Measurements from ENCODE around the gene MRPL32.

MRPL32 gene

DNA sequence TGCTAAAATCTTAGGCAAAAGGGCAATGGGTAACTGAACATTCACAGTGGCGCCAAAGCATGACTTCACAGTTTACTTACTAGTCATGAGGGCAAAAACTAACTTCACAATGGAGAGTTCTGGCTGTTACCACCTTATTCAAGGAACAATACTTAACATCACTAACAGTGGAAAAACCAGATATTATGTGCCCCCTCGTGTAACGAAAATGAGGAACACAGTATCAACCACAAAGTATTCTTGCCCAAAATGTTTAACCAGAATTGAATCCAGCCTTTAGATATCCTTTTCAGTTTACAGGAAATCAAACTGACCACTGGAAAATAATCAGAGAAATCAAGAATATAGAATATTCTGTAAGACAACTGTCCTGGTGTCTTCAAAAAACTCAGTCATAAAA, 29.8 kb upstream of the MRPL32 start:
- no peak overlapping the region for H3K27ac ChIP-seq
- TF ChIP-seq, protein P1, sequence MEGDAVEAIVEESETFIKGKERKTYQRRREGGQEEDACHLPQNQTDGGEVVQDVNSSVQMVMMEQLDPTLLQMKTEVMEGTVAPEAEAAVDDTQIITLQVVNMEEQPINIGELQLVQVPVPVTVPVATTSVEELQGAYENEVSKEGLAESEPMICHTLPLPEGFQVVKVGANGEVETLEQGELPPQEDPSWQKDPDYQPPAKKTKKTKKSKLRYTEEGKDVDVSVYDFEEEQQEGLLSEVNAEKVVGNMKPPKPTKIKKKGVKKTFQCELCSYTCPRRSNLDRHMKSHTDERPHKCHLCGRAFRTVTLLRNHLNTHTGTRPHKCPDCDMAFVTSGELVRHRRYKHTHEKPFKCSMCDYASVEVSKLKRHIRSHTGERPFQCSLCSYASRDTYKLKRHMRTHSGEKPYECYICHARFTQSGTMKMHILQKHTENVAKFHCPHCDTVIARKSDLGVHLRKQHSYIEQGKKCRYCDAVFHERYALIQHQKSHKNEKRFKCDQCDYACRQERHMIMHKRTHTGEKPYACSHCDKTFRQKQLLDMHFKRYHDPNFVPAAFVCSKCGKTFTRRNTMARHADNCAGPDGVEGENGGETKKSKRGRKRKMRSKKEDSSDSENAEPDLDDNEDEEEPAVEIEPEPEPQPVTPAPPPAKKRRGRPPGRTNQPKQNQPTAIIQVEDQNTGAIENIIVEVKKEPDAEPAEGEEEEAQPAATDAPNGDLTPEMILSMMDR (IDR thresholded peaks at IDR 0.05): no peak
- TF ChIP-seq ZFX (IDR thresholded peaks at IDR 0.05; ENCODE audit: borderline replicate concordance): no peak

DNA sequence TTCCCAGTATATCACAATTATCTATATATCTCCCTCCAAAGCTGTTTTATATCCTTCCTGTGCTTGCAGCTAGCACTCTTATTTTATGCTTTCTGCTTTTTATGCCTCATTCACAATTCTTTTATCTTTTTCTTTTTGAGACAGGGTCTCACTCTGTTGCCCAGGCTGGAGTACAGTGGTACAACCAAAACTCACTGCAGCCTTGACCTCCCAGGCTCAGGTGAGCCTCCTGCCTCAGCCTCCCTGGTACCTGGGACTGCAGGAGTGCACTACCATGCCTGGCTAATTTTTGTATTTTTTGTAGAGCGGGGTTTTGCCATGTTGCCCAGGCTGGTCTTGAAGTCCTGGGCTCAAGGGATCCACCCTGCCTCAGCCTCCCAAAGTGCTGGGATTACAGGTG, 26.0 kb upstream of the MRPL32 start:
- TF ChIP-seq, protein P1 (IDR thresholded peaks at IDR 0.05): no peak
- TF ChIP-seq ZFX (IDR thresholded peaks at IDR 0.05; ENCODE audit: borderline replicate concordance): no peak
- no peak overlapping the region for H3K27ac ChIP-seq

GRCh38 chr7:42907316-42907715, 24.9 kb upstream of the MRPL32 start:
- TF ChIP-seq ZFX (IDR thresholded peaks at IDR 0.05; ENCODE audit: borderline replicate concordance): no peak
- TF ChIP-seq, protein P1 (IDR thresholded peaks at IDR 0.05): no peak

DNA sequence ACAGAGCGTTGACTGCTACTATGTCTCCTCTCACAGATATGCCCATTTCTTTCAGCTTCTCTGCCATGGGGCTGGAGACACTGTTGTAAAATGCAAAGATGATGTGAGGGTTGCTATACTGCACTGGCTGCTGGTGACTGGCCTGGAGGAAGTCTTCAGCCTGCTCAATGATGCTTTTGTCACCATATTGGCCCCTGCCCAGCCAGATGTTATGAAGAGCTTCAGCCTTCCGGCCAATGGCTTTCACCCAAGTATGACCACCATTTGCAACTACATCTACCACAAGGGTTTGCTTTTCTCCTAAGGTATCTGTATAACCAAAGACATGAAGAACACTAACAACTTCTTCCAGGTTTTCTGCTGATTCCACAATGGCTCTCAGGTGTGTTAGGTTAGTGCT, 21.9 kb upstream of the MRPL32 start:
- no peak overlapping the region for H3K27ac ChIP-seq

More at GRCh38 chr7:42907316-42907715, 24.9 kb upstream of the MRPL32 start:
- H3K27ac ChIP-seq: no peak overlapping the region

DNA sequence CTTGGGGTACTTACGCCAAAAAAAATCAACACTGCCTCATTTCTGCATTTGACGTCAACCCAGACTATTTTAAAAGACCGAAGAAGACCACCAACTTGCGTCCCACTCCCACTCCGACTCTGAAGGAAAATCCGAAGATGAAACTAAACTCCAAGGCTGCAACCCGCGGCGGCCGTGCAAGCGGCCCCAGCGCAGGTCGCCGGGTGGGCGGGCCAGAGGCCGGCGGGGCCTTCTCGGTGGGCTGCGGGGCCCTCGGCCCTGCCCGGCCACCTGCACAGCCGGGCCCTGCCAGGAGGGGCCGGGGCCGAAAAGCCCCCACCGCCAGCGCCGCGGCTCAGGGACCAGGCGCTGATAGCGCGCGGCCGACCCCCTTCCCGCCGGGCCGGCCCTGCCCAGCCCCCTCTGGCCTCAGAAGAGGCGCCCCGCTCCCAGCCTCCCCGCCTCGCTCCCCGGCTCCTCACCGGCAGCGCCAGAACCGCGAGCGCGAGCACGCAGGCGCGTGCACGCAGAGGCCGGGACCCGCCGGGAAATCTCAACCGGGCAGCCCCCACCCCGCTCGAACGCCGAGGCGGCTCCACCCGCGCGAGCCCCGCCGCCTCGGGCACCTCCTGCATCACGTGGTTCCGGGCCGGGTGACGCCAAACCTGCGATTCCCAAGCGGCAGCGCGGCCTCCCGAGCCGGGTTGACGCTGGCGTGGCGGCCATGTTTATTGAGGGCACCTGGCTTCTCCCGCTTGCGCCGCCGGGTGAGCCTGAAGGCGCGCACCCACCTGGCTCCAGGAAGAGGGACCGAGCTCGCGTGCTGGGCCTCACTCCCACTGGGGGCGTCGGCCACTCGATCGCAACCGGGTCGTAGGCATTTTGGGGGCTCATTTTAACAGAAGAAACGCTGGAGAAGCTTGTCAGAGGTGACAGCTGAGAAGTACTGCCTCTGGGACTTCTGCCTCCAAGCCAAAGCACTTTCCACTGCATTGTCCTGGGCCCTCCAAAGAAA, 20.4 kb upstream of the MRPL32 start, which contains the start of gene C7orf25:
Gene C7orf25 (minus strand): TSS at position 617 of the 994 bp plus-strand sequence. CDS start 1,170 bp downstream, outside the sequence.
- H3K27ac ChIP-seq: peak within 1 kb of the TSS; percentile 64
- TF ChIP-seq ZFX (IDR thresholded peaks at IDR 0.05; ENCODE audit: borderline replicate concordance): no peak
- TF ChIP-seq, protein P1 (IDR thresholded peaks at IDR 0.05): peak; percentile 28

More for the DNA sequence above, 21.9 kb upstream of the MRPL32 start:
- no peak for TF ChIP-seq ZFX (IDR thresholded peaks at IDR 0.05; ENCODE audit: borderline replicate concordance)
- TF ChIP-seq, protein P1 (IDR thresholded peaks at IDR 0.05): no peak

- TF ChIP-seq, protein P1 (IDR thresholded peaks at IDR 0.05): no peak
- no peak for TF ChIP-seq ZFX (IDR thresholded peaks at IDR 0.05; ENCODE audit: borderline replicate concordance)
- no peak overlapping the region for H3K27ac ChIP-seq
These were observed 18.6 kb upstream of the MRPL32 start for GRCh38 chr7:42913591-42913990.

DNA sequence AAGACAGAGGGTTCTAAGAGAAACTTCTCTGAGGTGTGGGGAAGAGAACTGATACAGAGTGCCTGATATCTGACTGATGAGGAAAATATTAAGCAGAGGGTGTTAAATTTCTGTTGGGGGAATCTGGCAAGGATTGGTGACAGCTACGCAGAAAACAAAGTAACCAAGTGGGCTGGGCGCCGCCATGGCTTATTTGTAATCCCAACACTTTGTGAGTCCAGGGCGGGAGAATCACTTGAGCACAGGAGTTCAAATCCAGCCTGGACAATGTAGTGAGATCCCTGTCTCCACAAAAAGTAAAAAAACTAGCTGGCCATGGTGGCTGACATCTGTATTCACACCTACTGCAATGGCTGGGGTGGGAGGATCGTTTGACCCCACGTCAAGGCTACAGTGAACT, 18.2 kb upstream of the MRPL32 start:
- H3K27ac ChIP-seq: no peak overlapping the region
- no peak for TF ChIP-seq ZFX (IDR thresholded peaks at IDR 0.05; ENCODE audit: borderline replicate concordance)
- TF ChIP-seq, protein P1 (IDR thresholded peaks at IDR 0.05): no peak

Measured in 22Rv1 (cell line).